HK-2 (cell line): Measurements from ENCODE around the gene CTRB2.

Source experiments
- DNase-seq: peaks from one replicate; pipeline ENCODE4 v3.0.0-alpha.2; 2018; ENCODE audit not compliant: unreplicated experiment

The CTRB2 gene

DNA sequence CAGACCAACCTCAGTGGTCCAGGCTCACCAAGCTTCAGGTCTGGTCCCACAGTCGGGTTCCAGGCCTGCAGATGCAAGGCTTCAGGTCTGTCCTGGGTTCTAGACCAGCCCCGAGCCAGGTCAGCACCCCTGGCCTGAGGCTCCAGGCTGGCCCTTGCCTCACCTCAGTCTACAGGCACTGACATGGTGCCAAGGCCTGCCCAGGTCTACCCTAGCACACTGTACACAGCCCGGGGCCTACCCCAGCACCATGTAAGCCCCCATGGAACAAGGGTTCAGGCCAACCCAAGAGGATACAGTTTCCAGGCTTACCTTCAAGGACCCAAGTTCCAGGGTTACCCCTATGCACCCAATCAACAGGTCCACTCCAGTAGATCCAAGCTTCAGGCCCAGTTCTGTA, 31.9 kb downstream of the CTRB2 start:
- no peak for DNase-seq

DNA sequence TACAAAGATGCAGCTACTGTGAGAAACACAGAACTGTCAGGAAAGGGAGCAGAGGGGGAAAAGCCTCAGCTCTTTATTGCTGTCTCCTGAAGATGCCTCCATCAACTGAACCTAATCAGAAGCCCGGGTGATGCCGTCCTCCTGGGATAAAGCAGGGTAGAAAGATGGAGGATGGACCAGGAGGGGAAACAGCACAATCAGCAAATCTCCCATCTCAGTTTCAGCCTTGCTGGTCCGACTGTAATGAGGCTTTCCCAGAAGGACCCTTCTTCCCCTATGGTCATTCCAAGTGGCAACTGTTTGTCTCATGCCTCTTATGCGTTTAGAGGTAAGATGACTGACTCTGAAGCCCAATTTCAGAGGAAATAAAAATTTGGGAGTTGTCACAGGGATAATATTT, 34.4 kb downstream of the CTRB2 start:
- DNase-seq: no peak

- DNase-seq: no peak
Measured at GRCh38 chr16:75169899-75170405, 37.0 kb downstream of the CTRB2 start.

- no peak for DNase-seq
Measured at GRCh38 chr16:75160386-75160785, 46.6 kb downstream of the CTRB2 start.
